ENCODE data around the gene LRRC53.

LRRC53 gene, protein sequence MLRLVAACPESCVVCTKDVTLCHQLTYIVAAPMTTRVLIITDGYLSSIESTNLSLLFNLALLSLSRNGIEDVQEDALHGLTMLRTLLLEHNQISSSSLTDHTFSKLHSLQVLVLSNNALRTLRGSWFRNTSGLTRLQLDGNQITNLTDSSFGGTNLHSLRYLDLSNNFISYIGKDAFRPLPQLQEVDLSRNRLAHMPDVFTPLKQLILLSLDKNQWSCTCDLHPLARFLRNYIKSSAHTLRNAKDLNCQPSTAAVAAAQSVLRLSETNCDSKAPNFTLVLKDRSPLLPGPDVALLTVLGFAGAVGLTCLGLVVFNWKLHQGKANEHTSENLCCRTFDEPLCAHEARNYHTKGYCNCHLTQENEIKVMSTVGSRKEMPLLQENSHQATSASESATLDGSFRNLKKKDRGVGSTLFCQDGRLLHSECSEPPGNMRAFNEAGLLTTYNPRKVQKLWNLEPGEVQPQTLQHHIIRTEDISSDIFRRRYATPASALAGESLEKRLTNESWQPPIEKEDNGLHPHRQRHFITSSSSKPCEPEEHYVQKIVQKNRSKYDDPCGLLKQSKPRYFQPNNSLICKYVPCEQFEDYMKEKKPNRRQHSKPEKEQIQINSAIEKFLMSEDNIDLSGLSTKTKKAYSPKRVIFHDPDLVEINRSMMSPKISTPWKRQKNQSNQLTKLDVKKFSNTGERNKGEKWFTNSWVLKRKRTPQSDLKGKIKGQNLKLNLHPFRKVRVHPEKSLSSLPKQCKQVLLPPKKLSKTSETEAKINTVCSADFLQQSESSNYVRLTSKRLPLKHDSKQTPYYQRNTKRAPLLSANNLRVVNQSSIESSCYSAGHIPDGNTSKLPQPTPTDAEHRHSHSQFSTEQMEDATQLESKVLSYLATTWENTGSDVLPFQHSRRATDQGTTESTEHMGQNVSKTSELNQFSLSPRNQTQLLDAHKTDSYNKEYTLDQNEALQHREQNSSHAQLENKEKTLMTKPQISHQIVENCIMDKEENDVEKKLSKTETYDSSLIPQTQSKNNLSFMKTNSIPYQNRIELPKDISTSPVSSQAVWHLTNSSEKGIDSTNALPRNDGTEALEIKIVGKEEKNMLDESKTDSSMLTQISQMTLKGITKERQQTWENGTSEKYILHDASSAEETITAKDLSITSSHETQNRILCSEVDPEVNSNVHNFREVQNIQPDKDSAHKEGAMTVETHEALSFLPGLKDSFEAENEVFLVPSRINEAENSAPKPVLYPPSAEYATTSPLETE

GRCh38 chr1:74512170-74512915, at the start of gene LRRC53:
Gene LRRC53 (minus strand): TSS chr1:74512611. CDS start chr1:74483349, 29,262 bp downstream.
- DNase-seq = no peak

DNA sequence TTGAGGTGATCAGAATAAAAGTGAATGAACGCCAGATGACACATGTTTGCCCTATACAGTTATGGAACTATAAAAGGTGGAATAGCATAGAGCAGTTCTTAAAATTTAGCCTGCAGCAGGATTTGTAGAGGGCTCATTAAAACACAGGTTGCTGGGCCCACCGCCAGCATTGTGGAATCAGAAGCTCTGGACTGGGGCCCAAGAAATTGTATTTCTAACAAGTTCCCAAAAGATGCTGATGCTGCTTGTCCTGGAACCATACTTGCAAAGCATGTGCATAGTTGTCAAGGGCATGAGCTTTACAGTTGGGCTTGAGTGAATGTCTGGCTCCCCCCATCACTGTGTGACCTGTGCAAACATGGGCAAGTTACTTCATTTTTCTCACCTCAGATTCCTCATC, 37.5 kb upstream of the LRRC53 start:
- no peak for DNase-seq

DNA sequence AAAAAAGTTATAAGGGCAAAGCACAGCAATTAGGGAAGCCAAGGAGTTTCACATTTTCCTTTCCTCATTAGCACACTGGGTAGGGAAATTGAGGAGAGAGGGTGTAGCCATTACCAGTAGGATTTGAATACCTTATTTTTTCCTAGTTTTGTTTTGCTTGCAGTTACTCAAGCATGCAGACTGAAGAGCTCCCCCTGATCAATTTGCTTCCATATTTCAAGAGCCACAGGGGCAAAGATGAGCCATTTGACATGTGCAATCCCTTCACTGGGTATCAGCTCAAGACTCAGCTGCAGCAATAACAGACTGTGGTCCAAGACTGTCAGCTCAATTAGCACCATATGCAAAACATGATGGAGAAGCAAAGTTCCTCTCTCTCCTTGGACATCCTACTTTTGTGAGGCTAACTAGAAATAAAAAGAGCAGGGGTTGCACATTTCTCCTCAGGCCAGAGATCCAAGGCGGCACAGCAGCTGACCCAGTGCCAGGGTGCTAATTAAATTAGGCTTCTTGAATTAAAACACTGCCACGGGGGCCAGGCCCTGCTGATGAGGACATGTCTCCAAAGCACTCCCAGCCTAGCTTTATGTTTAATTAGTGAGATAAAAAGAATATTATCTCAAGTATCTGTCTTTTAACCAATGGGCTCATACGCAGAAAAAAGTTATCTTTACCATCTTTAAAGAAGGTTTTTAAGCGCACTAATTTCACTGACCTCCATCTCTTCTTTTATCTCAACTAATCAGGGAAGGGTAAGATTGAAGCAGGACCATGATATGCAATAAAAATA, 36.7 kb upstream of the LRRC53 start:
- DNase-seq = no peak

- DNase-seq = no peak
Observed at GRCh38 chr1:74545821-74546220, 33.4 kb upstream of the LRRC53 start.

GRCh38 chr1:74534241-74534640, 21.8 kb upstream of the LRRC53 start:
- DNase-seq = no peak

DNA sequence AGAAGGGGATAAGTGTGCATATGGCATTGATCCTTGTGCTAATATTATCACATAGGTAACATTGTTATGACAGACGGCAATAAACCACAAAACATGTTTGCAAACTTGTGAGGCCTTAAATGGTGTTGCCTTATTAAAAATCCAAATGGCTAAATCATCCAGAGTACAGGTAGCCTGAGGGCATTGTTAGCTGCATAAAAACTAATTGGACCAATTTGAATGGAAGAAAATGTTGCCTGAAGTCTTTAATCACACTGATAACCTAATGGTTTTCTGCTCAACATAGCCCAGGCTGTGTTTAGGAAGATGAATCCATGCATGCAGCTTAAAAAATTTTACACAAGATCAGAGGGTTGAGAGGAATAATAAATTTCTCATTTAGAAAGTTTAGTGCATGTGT, 19.4 kb upstream of the LRRC53 start:
- DNase-seq = no peak

DNA sequence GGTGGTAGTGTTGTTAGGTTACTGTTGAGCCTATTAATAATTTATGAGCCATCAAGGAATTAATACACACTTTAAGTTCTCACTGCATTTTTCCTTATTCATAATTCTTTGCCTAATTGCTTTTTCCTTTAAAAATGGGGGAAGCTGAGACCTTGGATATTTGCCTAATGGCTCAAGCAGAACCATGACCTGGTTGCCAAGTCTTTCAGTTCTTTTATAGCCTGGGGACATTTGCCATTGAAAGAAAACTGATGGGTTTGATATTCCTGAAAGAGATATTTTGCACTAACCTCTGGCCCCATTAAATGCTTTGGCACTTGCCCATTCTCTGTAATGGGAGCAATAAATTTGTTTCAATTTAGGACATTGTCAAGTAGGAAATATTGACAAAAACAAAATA, 18.5 kb upstream of the LRRC53 start:
- DNase-seq = no peak

DNA sequence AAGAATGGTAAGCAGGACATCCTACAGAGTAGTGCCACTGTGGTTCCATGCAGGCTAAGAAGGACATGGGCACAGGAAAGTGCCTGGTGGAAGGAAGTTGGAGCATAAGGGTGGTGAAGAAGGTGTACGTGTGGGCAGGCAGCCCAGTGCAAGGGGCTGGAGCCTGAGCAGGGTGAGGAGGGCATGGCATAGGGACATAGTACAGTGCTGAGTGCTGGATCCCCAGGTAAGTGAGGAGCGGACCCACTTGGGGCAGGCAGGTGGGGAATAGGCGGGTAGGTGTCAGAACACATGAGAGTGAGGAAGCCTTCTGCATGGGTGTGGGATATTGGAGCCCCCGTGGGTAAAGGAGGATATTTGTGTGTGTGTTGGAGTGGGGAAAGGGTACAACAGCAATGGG, 15.7 kb upstream of the LRRC53 start:
- DNase-seq = no peak

DNA sequence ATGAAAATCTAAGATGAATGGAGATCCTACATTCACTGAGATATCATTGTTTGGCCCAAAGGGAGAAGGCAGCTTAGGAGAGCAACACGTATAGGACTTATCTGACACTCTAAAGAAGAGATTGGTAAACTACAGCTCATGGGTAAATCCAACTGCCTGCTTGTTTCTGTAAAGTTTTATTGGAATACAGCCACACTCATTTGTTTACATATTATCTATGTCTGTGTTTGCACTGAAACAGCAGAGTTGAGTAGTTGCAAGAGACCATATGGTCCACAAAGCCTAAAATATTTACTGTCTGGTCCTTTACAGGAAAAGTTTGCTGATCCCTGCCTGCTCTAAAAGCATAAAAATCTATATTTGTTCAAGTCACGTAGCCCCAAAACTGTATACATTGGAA, 14.3 kb upstream of the LRRC53 start:
- no peak for DNase-seq

DNA sequence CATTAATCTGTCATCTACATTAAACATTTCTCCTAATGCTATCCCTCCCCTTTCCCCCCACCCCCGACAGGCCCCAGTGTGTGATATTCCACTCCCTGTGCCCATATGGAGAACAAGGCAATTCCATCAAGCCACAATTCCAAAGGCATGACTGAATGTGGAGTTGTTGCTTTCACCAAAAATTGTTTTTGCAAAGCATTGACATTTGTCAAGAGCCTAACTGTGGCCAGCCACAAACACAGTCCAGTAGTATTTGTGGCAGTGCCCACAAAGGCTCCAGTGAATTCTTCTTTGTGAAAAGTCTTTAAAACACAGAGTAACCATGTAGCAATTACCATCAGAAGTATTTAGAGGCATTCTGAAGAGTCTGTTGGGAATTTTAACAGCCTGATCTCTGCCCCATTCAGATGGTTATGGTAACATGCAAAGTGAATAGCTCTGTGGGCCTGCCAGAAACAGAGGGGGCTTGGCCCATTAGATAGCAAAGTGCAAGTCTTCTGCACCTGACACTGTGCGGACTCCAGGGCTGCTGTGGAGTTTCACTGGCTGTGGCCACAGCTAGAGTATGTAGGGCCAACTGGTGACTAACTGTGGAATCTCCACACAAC, 11.6 kb upstream of the LRRC53 start:
- no peak for DNase-seq

DNA sequence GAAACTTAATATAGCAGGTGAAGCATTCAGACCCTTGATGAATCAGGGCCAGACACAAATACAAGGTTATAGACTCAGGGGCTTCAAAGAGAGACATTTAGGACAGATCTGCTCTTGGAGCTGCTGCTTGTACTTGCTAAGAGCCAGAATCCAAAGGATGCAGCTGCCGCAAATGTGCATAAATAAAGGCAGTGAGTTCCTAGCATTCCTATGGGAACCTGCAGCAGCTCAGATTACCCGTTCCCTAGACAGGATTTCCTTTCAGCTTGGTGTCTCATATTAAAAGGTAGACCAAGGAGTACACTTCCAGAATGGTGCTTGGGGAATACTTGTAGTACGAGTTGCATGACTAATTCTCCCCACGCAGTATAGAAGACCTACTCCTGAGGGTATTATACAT, 9.7 kb upstream of the LRRC53 start:
- peak; percentile 23 for DNase-seq

GRCh38 chr1:74517599-74518051, 5.2 kb upstream of the LRRC53 start:
- DNase-seq = no peak

- no peak for DNase-seq
Observed at GRCh38 chr1:74513411-74514300, 1.2 kb upstream of the LRRC53 start.

DNA sequence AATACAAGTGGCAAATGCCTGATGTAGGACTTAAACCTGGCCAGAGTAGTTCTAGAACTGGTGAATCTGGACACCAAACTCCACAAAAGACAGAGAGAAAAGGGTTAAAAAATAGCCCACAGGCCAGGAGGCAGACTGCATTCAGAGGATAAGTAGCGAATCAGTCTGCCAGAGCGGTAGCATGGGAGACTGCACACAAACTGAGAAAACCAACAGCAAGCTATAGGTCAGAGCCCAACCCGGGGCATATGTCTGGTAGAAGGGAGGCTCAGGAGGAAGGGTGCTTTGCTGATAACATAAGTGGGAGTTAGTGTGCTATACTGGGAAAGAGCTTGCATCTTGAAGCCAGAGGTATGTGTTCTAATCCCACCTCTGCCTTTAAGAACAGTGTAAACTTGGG, 4.0 kb downstream of the LRRC53 start:
- DNase-seq = peak; percentile 24

- DNase-seq = no peak
Observed at GRCh38 chr1:74505928-74506710, 6.3 kb downstream of the LRRC53 start.

GRCh38 chr1:74504933-74505512, 7.4 kb downstream of the LRRC53 start:
- DNase-seq = no peak

- DNase-seq = peak; percentile 52
Observed at GRCh38 chr1:74504125-74504932, 8.1 kb downstream of the LRRC53 start.

GRCh38 chr1:74502858-74503257, 9.6 kb downstream of the LRRC53 start:
- no peak for DNase-seq
